OCI-LY1 (cell line): ENCODE results near the gene PLOD2.

ENCODE experiments used
- H2AFZ ChIP-seq: fragments of 200-600 bp; sonication (generic), shearing (Covaris generic); 2 replicates; pipeline ENCODE4 v1.6.0; 2014; ENCODE audit warnings: antibody characterized with exemption, mild to moderate bottlenecking, low read length
- H3F3A ChIP-seq: fragments of 200-600 bp; sonication (generic), shearing (Covaris generic); 2 replicates; pipeline ENCODE4 v1.6.0; 2014; ENCODE audit warnings: mild to moderate bottlenecking, antibody characterized with exemption, low read length, moderate library complexity; ENCODE audit not compliant: insufficient read depth
- H3K27ac ChIP-seq: fragments of 200-600 bp; sonication (generic); 2 replicates; pipeline ENCODE4 v1.5.1; 2014; ENCODE audit warnings: low read length, mixed run types, mild to moderate bottlenecking, low read depth; ENCODE audit not compliant: poor library complexity, severe bottlenecking
- H3K27me3 ChIP-seq: fragments of 200-600 bp; sonication (generic); 2 replicates; pipeline ENCODE4 v1.6.0; 2014; ENCODE audit warnings: antibody characterized with exemption, mild to moderate bottlenecking, low read length, moderate library complexity; ENCODE audit not compliant: insufficient read depth
- H3K36me3 ChIP-seq: fragments of 200-600 bp; sonication (generic); 2 replicates; pipeline ENCODE4 v1.6.1; 2014; ENCODE audit warnings: mild to moderate bottlenecking, antibody characterized with exemption, low read length, moderate library complexity, mixed read lengths; ENCODE audit not compliant: insufficient read depth
- H3K4me1 ChIP-seq: fragments of 200-600 bp; sonication (generic); 2 replicates; pipeline ENCODE4 v1.5.1; 2014; ENCODE audit warnings: mild to moderate bottlenecking, low read length, moderate library complexity; ENCODE audit not compliant: insufficient read depth, severe bottlenecking
- H3K4me2 ChIP-seq: fragments of 200-600 bp; sonication (generic), shearing (Covaris generic); 2 replicates; pipeline ENCODE4 v1.6.1; 2014; ENCODE audit warnings: low read length
- H3K4me3 ChIP-seq: fragments of 200-600 bp; sonication (generic); 2 replicates; pipeline ENCODE4 v1.5.1; 2014; ENCODE audit warnings: low read length, low read depth, mild to moderate bottlenecking, mixed read lengths; ENCODE audit not compliant: poor library complexity, severe bottlenecking
- H3K79me2 ChIP-seq: fragments of 200-600 bp; shearing (Covaris generic); 2 replicates; pipeline ENCODE4 v1.6.1; 2016; ENCODE audit warnings: mixed run types, low read length, mixed read lengths; ENCODE audit not compliant: insufficient read depth
- H3K9ac ChIP-seq: fragments of 200-600 bp; sonication (generic), shearing (Covaris generic); 2 replicates; pipeline ENCODE4 v1.6.1; 2014; ENCODE audit warnings: mild to moderate bottlenecking, low read length, mixed read lengths
- H3K9me2 ChIP-seq: fragments of 200-600 bp; sonication (generic), shearing (Covaris generic); 2 replicates; pipeline ENCODE4 v1.6.1; 2014; ENCODE audit warnings: low read depth, mild to moderate bottlenecking, low read length, mixed read lengths
- H3K9me3 ChIP-seq: fragments of 200-600 bp; shearing (Covaris generic); 2 replicates; pipeline ENCODE4 v1.6.1; 2014; ENCODE audit warnings: low read length, mixed read lengths
- H4K20me1 ChIP-seq: fragments of 200-600 bp; sonication (generic), shearing (Covaris generic); 2 replicates; pipeline ENCODE4 v1.6.0; 2016; ENCODE audit warnings: mild to moderate bottlenecking, low read length; ENCODE audit not compliant: insufficient read depth
- EZH2 ChIP-seq: fragments of 200-600 bp; sonication (generic), shearing (Covaris generic); IDR thresholded peaks from 2 replicates; pipeline ENCODE4 v1.8.0; 2017; ENCODE audit warnings: borderline replicate concordance, mixed run types, mild to moderate bottlenecking, antibody characterized with exemption, low read length, moderate library complexity, mixed read lengths
- TF ChIP-seq, protein P1 (sequence below): fragments of 200-600 bp; sonication (generic), shearing (Covaris generic); IDR thresholded peaks from 2 replicates; pipeline ENCODE4 v1.5.1; 2017; ENCODE audit warnings: mild to moderate bottlenecking, antibody characterized with exemption, low read length, moderate library complexity, mixed read lengths

Gene PLOD2

GRCh38 chr3:146110161-146110560, 50.8 kb downstream of the PLOD2 start:
- no peaks in the 10 kb centered on the region; the same call in 1 of the 2 replicates for H3K9me2 ChIP-seq
- no peaks in the 10 kb centered on the region for H3F3A ChIP-seq
- no peaks in the 10 kb centered on the region for H3K4me1 ChIP-seq
- H3K4me2 ChIP-seq: no peak overlapping the region
- no peak overlapping the region for H3K9ac ChIP-seq
- no peak overlapping the region for H2AFZ ChIP-seq
- H3K9me3 ChIP-seq: no peaks in the 10 kb centered on the region
- no peaks in the 10 kb centered on the region for H3K36me3 ChIP-seq
- no peaks in the 10 kb centered on the region for H3K27me3 ChIP-seq
- H4K20me1 ChIP-seq: no peaks in the 10 kb centered on the region
- no peak overlapping the region for H3K27ac ChIP-seq
- no peaks in the 10 kb centered on the region for H3K79me2 ChIP-seq
- no peak overlapping the region for H3K4me3 ChIP-seq
- no peak for TF ChIP-seq EZH2
- TF ChIP-seq, protein P1, sequence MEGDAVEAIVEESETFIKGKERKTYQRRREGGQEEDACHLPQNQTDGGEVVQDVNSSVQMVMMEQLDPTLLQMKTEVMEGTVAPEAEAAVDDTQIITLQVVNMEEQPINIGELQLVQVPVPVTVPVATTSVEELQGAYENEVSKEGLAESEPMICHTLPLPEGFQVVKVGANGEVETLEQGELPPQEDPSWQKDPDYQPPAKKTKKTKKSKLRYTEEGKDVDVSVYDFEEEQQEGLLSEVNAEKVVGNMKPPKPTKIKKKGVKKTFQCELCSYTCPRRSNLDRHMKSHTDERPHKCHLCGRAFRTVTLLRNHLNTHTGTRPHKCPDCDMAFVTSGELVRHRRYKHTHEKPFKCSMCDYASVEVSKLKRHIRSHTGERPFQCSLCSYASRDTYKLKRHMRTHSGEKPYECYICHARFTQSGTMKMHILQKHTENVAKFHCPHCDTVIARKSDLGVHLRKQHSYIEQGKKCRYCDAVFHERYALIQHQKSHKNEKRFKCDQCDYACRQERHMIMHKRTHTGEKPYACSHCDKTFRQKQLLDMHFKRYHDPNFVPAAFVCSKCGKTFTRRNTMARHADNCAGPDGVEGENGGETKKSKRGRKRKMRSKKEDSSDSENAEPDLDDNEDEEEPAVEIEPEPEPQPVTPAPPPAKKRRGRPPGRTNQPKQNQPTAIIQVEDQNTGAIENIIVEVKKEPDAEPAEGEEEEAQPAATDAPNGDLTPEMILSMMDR: no peak

- Histone ChIP-seq H3K4me1 (no peaks in the 10 kb centered on the region), H2AFZ (no peak overlapping the region), H3K36me3 (no peaks in the 10 kb centered on the region), H3K9me2 (no peaks in the 10 kb centered on the region; the same call in 1 of the 2 replicates), H3K79me2 (no peaks in the 10 kb centered on the region), H4K20me1 (no peaks in the 10 kb centered on the region), H3F3A (no peaks in the 10 kb centered on the region), H3K27ac (no peak overlapping the region), H3K4me3 (no peak overlapping the region), H3K9ac (no peak overlapping the region), H3K27me3 (no peaks in the 10 kb centered on the region), H3K9me3 (no peaks in the 10 kb centered on the region), H3K4me2 (no peak overlapping the region)
- no peak for TF ChIP-seq EZH2
These were observed 54.0 kb downstream of the PLOD2 start for GRCh38 chr3:146106986-146107385.

DNA sequence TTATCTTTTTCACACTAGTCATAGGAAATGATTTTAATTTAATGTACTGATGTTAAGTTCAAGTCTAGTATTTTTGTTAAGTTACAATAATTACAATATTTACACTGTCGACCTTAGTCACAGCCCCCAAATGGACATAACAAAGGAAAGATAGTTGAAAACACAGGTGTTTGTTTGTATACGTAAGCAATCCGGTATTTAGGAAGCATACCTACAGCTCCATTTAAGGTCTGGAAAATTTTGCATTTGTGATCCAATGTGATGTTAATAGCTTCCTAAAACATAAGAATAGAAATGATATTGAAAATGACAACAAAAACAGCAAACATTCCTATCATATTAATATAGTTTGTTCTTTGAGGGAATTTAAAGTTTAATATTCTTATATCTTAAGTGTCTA, 56.9 kb downstream of the PLOD2 start:
- Histone ChIP-seq H3K9me3 (no peaks in the 10 kb centered on the region), H3K9me2 (no peaks in the 10 kb centered on the region; the same call in 1 of the 2 replicates), H3K36me3 (no peaks in the 10 kb centered on the region), H3K4me3 (no peak overlapping the region), H3F3A (no peaks in the 10 kb centered on the region), H3K79me2 (no peaks in the 10 kb centered on the region), H3K4me1 (no peaks in the 10 kb centered on the region), H3K27ac (no peak overlapping the region), H3K27me3 (no peaks in the 10 kb centered on the region), H3K9ac (no peak overlapping the region), H4K20me1 (no peaks in the 10 kb centered on the region), H2AFZ (no peak overlapping the region), H3K4me2 (no peak overlapping the region)
- TF ChIP-seq, protein P1: no peak
- TF ChIP-seq EZH2: no peak

GRCh38 chr3:146102885-146103284, 58.1 kb downstream of the PLOD2 start:
- H4K20me1 ChIP-seq: no peaks in the 10 kb centered on the region
- no peak overlapping the region for H3K4me3 ChIP-seq
- no peaks in the 10 kb centered on the region for H3K9me3 ChIP-seq
- no peaks in the 10 kb centered on the region for H3K79me2 ChIP-seq
- H3K9ac ChIP-seq: no peak overlapping the region
- no peak overlapping the region for H2AFZ ChIP-seq
- no peaks in the 10 kb centered on the region for H3K36me3 ChIP-seq
- TF ChIP-seq, protein P1: no peak
- no peak for TF ChIP-seq EZH2
- H3K4me1 ChIP-seq: no peaks in the 10 kb centered on the region
- H3K4me2 ChIP-seq: no peak overlapping the region
- no peak overlapping the region for H3K27ac ChIP-seq
- H3K27me3 ChIP-seq: no peaks in the 10 kb centered on the region
- H3K9me2 ChIP-seq: no peaks in the 10 kb centered on the region; the same call in 1 of the 2 replicates
- no peaks in the 10 kb centered on the region for H3F3A ChIP-seq
